Fibroblast of upper back skin (primary cell): ENCODE measurements around the gene ZFHX3.

Source experiments
- DNase-seq: peaks from one replicate; pipeline ENCODE4 v3.0.0-alpha.2; 2013

ZFHX3 gene

DNA sequence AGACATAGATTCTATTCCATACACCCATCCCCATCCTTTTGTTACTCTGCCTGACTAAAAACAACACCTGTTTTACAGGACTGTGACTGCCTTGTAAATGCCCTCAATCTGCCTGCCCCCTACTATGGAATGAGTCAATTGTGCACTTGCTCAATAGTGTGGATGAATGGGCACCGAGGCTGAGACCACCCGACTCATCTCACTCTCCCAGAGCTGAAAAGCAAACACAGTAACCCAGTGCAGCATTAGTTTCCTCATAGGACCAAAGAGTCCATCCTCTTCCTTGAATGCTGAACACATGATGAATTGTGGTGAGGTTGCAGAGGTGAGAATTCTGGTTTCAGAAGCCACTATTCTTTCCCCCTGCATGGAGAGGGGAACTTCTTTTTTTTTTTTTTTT lies 233.7 kb downstream of the ZFHX3 start:
- no peak for DNase-seq

DNA sequence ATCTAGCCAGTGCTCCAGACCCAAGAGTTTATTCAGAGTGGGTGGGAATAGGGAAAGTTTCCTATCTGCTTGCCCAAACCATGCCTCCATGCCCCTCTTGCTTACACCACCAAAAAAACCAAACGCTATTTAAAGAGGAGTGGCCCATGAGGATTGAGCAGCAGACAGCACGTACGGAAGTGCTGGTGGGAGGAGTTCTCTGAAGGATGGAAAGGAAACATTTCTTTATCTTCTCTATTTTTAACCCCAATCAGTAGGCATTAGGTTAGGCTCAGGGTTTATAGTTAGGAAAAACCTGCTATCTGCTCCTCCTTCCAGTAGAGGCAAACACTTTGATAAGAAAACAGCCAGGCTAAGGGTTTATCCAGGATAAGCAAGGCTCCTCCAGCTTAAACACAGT lies 235.3 kb downstream of the ZFHX3 start:
- DNase-seq, result no peak

DNA sequence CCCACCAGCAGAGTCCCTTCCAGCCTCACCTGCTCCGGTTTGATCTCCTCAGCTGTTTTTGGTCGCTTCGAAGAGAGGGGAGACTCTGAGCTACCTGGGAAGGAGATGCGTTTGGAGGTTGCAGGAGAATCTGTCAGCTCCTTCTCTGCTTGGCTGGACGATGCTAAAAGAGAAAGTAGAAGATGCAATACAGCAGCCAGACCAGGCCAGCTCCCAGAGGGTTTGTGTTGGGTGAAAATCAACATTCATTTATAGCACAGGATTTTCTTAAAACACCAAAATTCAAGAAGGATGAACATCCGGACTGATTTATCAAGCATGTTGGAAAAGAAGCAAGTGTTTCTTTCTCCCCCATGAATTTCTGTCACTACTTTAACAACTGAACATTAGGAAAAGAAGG lies 236.1 kb downstream of the ZFHX3 start:
- DNase-seq, result no peak

DNA sequence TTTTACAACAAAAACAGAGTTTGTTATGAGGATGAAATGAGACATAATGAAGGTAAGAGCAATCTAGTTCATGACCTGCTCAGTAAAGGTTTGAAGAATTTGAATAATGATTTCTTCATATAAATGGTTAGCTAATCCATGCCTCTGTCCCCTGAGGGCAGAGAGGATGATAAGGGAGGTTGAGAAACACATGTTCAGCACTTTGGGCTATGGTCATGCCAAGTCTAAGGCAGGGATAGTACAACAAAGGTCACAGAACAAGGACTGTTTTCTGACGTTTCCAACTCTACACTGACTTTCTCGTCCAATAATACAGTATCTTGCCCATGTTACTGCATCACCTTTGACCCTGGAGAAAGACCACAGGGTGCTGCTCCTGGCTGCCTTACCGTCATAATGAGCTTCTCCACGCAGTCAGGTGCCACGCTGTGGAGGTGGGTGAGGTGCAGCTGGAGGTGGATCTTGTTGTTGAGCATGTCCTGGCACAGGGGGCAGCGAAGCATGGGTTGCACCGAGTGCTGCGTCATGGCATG lies 236.7 kb downstream of the ZFHX3 start:
- DNase-seq, result no peak

DNA sequence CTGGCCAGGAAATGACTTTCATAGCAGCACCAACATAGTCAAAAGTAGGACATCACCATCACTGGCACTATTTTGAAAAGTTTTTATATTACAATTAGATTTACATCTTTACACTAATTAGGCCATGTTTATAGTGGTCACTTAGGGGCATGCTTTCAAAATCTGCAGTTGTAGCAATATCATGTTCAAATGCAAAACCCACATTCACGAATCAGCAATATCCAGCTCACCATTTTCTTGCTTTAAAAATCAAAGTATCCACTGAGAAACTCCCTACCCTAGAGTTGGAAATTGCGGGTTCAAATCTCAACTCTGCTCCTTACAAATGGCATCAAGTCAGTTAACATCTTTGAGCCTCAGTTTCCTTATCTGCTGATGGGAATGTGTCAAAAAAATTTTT lies 237.4 kb downstream of the ZFHX3 start:
- DNase-seq, result no peak

DNA sequence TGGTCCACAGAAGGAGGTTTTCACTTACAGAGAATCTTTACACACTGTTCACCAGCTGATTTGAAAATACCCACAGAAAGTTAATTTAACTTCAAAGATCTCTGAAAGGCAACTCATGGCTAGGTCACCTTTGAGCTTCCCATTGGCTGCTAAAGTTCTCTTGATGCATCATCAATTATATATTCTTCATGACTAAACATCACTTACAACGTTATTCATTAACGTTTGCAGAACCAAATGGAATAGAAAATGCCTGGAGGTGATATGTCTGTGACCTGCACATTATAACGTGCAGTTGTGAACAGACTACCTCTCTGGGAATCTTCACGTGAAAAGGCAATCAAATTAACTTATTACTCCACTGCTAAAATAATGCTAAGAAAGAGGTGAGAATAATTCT lies 238.5 kb downstream of the ZFHX3 start:
- no peak for DNase-seq

DNA sequence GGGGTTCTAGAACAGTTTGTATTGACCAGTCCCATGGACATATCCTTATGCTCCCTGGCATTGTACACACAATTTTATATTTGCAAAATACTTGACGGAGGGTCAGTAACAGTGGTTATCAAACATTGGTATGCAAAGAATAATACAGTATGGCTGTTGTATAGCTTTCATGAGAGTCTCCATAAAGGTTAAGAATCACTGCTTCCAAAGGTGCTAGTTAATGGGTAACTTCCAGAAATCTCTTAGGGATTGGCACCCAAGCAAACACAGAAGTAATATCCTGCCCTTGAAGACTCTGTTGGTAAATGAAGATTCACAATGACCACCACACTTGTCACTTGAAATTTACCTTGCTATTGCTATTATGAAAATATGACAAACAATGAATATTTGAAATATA lies 239.2 kb downstream of the ZFHX3 start:
- no peak for DNase-seq

DNA sequence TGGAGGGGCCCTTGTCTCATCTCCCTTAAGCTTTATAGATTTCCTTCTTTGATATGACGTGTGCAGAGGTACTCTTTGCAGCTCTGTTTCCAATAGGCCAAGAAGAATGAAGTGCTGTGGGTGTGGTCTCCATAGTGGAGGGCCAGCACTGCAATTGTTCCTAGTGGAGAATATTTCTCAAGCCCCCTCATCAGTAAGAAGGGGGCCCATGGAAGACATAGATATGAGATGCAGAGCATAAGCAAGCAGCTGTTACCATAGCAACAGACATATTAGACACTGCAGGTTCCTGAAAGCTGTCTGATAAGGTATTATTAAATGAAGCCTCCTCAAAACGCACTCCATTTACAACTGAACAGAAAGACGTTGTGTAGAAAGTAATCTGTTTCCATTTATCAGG lies 240.7 kb downstream of the ZFHX3 start:
- DNase-seq, result no peak

DNA sequence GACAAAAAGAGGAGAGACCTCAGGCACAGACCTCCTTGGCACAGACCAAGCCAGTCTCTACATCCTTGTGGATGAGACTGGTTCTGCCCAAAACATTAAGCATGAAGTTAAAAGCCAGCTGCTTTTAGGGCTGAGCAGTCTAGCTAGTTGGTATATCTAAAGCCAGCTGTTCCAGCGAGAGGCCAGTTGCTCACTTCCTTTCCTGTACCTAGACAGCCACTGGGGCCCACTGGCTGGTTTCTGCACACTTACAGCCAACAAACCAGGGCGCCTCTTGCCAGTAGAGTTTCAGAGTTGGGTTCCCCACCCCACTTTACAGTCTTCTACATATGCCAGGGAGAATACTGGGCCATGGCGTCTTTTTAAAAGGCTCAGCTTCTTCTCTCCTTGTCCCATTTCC lies 242.4 kb downstream of the ZFHX3 start:
- DNase-seq, result no peak

DNA sequence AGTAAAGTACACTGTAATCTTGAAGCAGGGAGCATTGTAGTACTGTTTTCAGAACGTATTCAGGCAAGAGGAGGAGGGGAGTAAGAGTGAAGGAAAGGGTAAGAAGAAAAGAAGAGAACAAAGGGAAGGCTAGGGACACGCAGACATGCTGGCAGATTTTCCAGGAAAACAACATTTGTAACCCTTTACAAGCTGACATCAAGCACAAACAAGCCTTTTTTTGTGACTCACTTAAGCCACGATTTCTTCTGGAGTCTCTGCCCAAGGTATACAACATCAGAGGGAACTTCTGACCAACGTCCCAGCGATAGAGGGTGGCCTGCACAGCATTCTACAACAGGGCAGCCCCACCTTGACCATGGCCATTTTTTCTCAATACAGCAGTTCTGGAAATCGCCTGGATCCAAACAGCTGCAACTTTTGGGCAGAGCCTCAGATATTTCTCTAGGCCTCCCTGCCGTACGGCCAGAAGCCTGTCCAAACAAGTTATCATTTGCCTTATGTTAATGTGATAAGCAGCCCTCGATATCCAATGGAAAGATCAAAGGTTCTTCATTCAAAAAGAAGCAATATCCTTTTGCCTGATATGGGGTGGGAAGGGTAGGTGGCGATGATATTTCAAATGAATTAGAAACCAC lies 247.3 kb downstream of the ZFHX3 start:
- no peak for DNase-seq

DNA sequence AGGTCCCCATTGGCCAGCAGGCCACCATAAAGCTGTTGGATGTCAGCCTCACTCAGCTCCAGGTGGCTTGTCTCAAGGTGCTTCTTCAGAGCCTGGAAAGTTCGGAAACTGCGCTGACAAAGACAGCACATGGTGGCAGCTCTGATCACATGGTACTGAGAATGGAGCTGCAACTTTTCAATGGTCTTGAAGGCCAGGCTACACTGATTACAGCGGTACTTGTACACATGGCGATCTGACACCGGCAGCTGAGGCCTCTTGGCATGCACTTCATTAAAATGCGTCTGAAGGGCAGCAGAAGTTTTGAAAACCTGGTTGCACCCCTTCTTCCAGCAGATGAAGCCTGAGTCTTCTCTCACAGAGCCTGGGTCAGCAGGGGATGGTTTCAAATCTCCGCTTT lies 249.7 kb downstream of the ZFHX3 start:
- DNase-seq, result no peak

DNA sequence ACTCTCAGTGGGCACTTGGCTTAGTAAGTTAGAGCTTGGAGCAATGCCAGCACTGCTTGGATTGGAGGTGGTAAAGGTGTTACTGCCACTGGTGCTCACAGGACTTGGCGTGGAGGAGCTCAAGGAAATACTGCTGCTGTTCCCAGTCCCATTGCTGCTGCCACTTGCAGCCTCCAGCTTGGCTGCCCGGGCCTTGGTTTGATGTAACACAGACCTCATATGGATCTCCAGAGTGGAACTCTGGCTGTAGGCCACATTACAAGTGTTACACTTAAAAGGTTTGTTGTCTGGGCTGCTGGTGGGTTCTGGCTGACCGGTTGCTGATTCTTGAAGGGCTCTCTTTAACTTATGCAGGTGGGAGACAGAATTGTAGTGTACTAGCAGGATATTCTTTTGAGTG lies 250.3 kb downstream of the ZFHX3 start:
- DNase-seq, result no peak

DNA sequence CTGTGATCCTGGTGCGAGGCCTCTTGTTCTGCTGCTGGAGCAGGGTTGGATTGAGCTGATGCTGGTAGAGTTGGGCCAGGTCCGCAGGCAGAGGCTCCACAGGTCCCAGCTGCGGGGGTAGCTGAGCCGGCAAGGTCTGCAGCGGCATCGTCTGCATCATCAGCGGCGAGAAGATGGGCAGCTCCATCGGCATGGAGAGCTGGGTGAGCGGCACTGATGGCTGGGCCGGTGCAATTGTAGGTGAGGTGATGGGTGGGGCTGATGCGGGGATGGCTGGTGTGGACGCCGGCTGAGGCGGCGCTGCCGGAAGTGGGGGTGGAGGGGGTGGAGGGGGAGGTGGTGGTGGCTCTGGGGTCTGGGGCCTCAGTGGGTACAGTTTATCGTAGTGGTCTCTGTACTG lies 251.7 kb downstream of the ZFHX3 start:
- DNase-seq, result no peak

DNA sequence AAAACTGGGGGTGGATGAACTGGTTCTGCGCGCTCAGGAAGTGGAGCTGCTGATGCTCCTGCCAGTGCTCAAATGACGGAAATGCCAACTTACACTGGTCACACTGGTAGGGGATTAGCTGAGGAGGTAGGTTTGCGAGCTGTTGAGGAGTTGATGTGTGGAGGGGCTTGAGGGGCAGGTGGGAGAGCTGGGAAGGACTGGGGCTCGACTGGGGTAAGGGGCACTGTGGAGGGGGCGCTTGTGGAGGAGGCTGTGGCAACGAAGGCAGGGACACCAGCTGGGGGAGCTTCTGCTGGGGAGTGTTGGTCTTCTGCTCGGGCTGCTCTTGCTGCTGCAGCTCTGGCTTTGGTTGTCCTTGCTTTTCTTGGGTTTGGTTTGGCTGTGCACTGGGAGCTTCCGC lies 252.9 kb downstream of the ZFHX3 start:
- DNase-seq, result no peak

DNA sequence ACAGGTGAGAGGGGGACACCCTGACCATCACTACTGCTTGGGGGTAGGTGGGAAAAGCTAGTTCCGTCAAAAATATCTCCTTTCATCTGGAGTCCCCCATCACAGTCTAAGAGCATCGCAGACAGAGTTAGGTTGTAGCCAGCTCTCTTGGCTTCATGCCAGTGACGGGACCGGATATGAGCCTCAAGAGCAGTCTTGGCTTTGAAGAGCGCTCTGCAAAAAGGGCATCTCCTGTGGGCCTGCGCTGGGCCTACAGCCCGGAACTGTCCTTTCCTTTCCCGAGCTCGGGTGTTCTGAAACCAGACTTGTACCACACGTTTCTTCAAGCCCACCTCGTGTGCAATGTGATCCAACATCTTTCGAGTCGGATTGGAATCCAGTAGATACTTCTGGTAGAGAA lies 253.6 kb downstream of the ZFHX3 start:
- no peak for DNase-seq

DNA sequence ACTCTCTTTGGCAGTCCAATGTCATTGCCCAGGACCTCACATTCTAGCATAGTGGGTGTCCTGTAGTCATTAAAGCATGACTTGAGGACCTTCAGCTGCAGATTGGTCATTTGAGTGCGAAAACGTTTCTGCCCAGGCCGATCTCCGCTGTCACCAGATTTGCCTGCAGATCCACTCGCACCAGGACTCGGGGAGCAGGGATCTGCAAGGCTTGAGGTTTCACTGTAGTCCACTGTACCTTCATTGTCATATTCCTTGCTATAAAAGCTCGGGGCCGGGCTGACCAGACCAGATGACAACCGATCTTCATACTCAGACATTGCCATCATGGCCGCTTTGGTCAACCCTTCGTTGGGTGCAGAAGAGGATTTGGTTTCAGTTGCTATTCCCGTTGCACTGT lies 254.2 kb downstream of the ZFHX3 start:
- no peak for DNase-seq

DNA sequence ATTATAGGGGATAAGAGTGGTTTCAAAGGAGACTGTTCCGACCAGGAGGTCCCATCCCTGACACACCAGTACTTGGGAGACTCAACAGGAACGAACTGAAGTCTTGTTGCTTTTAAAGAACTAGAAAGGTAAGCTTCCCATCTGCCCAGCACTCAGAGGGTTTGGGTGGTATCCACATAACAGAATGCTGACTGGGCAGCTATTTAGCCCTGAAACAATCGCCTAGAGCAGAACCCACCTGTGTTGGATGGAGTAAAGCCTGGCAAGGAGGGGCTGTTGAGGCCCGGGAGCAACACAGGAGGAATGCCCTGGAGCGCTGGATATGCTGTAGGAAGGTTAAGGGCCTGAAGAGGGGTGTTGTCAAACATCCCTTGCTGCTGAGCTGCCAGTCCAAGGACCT lies 254.9 kb downstream of the ZFHX3 start:
- no peak for DNase-seq

DNA sequence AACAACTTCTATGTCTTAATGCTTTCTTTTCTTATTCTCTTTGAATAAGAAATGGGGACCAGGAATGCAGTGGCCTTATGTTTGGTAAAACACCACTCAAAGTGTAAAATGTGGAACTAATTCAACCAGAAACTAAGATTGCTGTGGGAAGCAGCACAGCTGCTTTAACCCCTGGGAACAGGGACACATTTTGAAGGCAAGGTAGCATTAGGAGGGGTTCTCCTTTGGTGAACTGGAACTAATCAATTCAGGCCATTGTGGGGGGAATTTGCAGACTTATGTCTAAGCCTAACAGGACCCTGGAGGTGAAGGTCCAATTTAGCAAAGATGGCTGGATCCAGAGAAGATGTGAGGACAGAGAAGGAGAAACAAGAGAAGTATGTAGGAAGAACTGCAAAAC lies 256.1 kb downstream of the ZFHX3 start:
- no peak for DNase-seq

DNA sequence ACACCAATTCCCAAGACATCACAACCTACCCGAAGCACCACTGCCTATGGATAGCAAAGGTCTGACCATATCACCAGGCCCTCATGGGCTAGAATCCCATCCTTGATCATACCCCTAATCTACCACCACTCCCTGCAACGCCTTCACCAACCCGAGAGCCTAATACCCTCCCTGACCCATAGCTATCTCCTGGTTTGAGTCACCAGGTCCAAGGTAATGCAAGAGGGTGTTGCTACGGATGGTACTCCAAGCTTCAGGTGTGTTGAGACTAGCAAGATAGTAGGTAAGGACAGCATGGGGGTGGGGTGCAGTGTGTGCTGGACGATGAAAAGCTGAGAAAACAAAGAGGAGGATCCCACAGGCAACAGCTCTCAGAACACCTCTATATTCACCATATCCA lies 258.0 kb downstream of the ZFHX3 start:
- DNase-seq, result no peak

DNA sequence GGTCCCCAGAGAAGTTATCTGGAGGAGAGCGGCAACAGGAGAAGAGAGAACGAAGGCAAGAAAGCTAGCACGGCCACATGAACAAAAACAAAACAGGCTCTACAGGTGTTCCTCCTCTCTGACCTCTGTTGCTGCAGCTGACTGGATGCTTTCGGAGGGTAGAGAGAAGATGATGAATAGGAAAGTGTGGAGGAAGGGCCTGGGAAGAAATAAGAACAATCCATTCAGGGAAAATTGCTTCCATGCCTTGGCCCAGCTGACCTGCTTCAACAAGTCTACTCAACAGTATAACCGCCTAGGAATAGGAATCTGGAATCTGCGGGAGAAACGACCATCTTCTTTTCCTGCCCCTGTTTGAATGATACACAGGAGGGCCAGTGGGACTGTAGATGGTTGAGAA lies 258.5 kb downstream of the ZFHX3 start:
- DNase-seq, result no peak

DNA sequence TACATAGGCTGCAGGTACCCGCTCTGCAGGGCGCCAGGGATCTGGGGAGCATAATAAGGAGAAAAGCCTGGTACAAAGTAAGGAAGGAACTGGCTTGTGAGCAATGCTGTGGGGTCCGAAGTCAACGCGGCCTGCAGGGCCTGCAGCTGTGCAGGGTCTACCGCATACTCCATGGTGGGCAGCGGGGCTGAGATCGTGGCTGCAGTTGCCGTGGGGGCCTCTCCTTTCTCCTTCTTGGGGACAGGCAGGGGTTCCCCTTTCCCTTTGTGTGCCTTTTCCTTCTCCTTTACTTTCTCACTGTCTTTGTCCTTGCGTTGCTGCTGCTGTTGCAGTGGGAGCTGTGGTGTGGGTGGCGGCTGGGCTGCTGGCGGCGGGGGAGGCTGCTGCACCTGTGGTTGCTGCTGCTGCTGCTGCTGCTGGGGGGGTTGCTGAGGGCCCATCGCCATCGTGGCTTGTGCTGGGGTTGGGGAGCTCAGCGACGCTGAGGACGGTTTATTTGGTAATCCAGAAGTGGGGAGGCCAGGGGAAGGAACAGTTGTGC lies 259.6 kb downstream of the ZFHX3 start:
- no peak for DNase-seq

DNA sequence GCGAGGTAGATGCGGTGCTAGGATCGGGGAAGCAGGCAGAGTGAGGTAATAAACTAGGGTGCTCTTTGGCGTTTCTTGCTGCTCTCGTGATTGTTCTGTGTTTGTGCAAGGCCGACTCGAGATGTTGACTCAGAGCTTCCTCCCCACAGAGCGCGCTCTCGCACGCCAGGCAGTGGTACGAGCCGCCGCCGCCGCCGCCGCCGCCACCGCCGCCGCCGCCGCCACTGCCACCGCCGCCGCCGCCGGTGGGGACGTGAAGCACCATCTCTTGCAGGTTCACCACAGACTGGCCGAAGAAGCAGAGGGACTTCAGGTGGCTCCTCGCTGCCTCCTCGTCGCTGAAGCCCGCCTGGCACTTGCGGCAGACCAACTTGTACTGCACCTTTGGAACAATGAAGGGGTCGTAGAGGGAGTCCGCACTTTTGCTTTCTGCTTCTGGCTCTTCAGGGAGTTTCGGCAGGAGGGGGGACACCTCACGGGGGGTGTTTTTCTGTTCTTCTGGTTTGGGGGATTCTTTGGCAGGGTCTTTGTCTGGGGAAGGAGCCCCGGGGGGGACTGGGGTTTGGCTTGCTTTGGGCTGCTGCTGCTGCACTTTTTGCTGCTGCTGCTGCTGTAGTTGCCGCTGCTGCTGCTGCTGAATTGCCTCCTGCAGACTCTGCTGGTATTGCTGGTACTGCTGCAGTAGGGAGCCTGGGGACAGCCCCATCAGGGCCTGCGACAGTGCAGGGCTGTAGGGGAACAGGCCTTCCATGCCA lies 260.2 kb downstream of the ZFHX3 start:
- peak; percentile 84 for DNase-seq

DNA sequence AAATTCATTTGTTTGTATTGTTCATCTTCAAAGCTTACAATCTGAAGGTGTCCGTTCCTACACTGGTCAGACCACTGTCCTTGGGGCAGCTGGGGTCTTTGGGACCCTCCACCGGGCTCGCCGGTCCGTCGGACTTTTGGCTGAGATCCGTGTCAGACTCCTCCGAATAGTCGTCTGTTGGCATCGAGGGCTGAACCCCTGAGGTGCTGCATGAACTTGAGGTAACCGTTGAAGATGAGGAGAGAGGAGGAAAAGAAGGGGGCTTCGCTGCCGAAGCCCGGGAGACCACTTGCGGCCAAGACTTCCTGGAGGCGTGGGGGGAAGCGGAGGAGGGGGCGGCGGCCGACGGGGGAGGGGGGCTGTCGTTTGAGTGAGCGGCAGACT lies 260.8 kb downstream of the ZFHX3 start:
- DNase-seq, result no peak

DNA sequence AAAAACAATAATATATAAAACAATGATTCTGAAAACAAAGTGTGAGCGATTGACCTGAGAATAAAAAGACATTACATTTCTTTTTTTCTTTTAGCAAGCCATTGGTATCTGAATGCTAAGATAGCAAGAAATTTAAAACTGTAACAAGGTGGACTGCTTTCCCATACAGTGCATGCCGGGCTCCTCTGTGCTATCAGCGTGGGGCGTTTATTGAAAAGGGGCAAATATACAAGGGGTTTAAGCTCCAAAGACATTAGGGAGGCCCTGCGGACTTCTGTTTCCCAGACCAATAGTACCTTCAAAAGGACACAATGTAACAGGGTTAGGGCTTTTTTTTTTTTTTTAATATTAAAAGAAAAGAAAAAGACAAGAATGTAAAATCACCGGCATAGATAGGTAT lies 261.3 kb downstream of the ZFHX3 start:
- no peak for DNase-seq

DNA sequence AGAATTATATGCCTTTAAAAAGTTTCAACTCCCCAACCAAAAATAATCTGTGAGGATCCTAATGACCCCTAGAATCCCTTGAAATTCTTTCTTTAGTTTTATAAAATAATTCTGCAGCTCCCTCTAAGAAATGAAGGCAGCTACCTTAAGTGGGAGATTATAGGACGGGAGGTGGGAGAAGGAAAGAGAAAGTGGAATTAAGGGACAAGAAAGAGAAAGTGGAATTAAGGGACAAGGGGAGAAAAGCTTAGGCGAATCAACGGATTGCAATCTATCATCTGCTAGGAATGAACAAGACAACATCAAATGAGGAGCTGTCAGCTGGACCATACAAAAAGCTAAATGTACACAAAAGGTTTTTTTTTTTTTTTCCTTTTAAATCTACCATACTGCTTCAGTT lies 262.0 kb downstream of the ZFHX3 start:
- DNase-seq, result peak; percentile 20
